ENCODE results near the gene HSCB.

Gene HSCB

GRCh38 chr22:28714043-28714628 is 27.7 kb upstream of the HSCB start:
- peak overlapping the region; percentile 98 for H3K27ac ChIP-seq (ENCODE audit: poor library complexity, severe bottlenecking)
- peaks cover 39% of the 10 kb centered on the region for H3K4me1 ChIP-seq (ENCODE audit: insufficient read depth, poor library complexity, severe bottlenecking)
- H3K36me3 ChIP-seq (ENCODE audit: low read depth) = peaks cover 55% of the 10 kb centered on the region
- TF ChIP-seq, protein P1, sequence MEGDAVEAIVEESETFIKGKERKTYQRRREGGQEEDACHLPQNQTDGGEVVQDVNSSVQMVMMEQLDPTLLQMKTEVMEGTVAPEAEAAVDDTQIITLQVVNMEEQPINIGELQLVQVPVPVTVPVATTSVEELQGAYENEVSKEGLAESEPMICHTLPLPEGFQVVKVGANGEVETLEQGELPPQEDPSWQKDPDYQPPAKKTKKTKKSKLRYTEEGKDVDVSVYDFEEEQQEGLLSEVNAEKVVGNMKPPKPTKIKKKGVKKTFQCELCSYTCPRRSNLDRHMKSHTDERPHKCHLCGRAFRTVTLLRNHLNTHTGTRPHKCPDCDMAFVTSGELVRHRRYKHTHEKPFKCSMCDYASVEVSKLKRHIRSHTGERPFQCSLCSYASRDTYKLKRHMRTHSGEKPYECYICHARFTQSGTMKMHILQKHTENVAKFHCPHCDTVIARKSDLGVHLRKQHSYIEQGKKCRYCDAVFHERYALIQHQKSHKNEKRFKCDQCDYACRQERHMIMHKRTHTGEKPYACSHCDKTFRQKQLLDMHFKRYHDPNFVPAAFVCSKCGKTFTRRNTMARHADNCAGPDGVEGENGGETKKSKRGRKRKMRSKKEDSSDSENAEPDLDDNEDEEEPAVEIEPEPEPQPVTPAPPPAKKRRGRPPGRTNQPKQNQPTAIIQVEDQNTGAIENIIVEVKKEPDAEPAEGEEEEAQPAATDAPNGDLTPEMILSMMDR (IDR thresholded peaks at IDR 0.05; ENCODE audit: poor library complexity, severe bottlenecking) = no peak
- no peaks in the 10 kb centered on the region for H3K27me3 ChIP-seq (ENCODE audit: insufficient read depth, poor library complexity, severe bottlenecking)
- DNase-seq (ENCODE audit: low spot score) (no peak), ATAC-seq (ENCODE audit: low read depth) (no peak)
- no peaks in the 10 kb centered on the region for H3K9me3 ChIP-seq (ENCODE audit: severe bottlenecking)
- no peak overlapping the region for H3K4me3 ChIP-seq (ENCODE audit: severe bottlenecking)

DNA sequence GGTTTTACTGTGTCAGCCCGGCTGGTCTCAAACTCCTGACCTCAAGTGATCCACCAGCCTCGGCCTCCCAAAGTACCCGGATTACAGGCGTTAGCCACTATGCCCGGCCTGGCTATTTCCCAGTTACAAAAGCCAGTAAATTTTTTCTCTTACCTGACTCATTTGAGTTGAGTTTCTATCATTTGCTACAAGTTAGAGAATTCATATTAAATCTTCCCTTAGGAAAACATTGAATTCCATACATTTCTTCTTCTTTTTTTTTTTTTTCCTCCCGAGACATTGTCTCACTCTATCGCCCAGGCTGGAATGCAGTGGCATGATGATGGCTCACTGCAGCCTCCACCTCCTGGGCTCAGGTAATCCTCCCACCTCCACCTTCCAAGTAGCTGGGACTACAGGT is 26.2 kb upstream of the HSCB start:
- TF ChIP-seq, protein P1 (IDR thresholded peaks at IDR 0.05; ENCODE audit: poor library complexity, severe bottlenecking) = no peak
- DNase-seq (ENCODE audit: low spot score) (no peak), ATAC-seq (ENCODE audit: low read depth) (no peak)
- Histone ChIP-seq H3K4me1 (ENCODE audit: insufficient read depth, poor library complexity, severe bottlenecking) (peaks cover 24% of the 10 kb centered on the region), H3K4me3 (ENCODE audit: severe bottlenecking) (no peak overlapping the region), H3K27me3 (ENCODE audit: insufficient read depth, poor library complexity, severe bottlenecking) (no peaks in the 10 kb centered on the region), H3K36me3 (ENCODE audit: low read depth) (peaks cover 54% of the 10 kb centered on the region), H3K27ac (ENCODE audit: poor library complexity, severe bottlenecking) (no peak overlapping the region), H3K9me3 (ENCODE audit: severe bottlenecking) (no peaks in the 10 kb centered on the region)

GRCh38 chr22:28716686-28717085 is 25.2 kb upstream of the HSCB start:
- no peak for ATAC-seq (ENCODE audit: low read depth)
- Histone ChIP-seq H3K4me3 (ENCODE audit: severe bottlenecking) (no peak overlapping the region), H3K36me3 (ENCODE audit: low read depth) (peaks cover 53% of the 10 kb centered on the region), H3K27ac (ENCODE audit: poor library complexity, severe bottlenecking) (no peak overlapping the region), H3K4me1 (ENCODE audit: insufficient read depth, poor library complexity, severe bottlenecking) (peaks cover 13% of the 10 kb centered on the region), H3K9me3 (ENCODE audit: severe bottlenecking) (no peaks in the 10 kb centered on the region), H3K27me3 (ENCODE audit: insufficient read depth, poor library complexity, severe bottlenecking) (no peaks in the 10 kb centered on the region)
- no peak for DNase-seq (ENCODE audit: low spot score)
- TF ChIP-seq, protein P1 (IDR thresholded peaks at IDR 0.05; ENCODE audit: poor library complexity, severe bottlenecking) = no peak

DNA sequence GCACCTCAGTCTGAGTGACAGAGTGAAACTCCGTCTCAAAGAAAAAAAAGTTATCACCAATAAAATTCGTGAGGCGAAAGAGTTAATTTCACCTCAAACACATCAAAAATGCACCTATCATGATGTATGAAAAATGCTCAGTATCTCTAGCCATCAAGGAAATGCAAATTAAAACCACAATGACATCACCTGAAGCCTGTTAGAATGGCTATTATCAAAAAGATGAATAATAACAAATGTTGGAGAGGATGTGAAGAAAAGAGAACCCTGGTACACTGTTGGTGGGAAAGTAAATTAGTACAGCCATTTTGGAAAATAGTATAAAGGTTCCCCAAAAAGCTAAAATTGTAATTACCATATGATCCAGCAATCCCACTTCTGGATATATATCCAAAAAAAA is 23.8 kb upstream of the HSCB start:
- DNase-seq (ENCODE audit: low spot score) = no peak
- TF ChIP-seq, protein P1 (IDR thresholded peaks at IDR 0.05; ENCODE audit: poor library complexity, severe bottlenecking) = no peak
- Histone ChIP-seq H3K4me1 (ENCODE audit: insufficient read depth, poor library complexity, severe bottlenecking) (peaks cover under 1% of the 10 kb centered on the region), H3K36me3 (ENCODE audit: low read depth) (peaks cover 58% of the 10 kb centered on the region), H3K4me3 (ENCODE audit: severe bottlenecking) (no peak overlapping the region), H3K27ac (ENCODE audit: poor library complexity, severe bottlenecking) (no peak overlapping the region), H3K27me3 (ENCODE audit: insufficient read depth, poor library complexity, severe bottlenecking) (no peaks in the 10 kb centered on the region), H3K9me3 (ENCODE audit: severe bottlenecking) (no peaks in the 10 kb centered on the region)
- no peak for ATAC-seq (ENCODE audit: low read depth)

DNA sequence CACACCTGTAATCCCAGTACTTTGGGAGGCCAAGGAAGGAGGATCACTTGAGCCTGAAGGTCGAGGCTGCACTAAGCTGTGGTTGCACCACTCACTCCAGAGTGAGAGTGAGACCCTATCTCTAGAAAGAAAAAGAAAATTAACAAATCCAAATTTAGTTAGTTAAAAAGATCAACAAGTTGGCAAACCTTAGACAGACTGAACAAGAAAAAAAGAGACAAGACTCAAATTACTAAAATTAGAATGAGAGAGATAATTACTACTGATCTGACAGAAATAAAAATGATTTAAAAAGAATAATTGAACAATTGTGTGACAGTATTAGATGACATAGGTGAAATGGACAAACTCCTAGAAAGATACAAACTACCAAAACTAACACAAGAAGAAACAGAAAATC is 13.8 kb upstream of the HSCB start:
- H3K27me3 ChIP-seq (ENCODE audit: insufficient read depth, poor library complexity, severe bottlenecking) = no peaks in the 10 kb centered on the region
- no peaks in the 10 kb centered on the region for H3K9me3 ChIP-seq (ENCODE audit: severe bottlenecking)
- ATAC-seq (ENCODE audit: low read depth) (no peak), DNase-seq (ENCODE audit: low spot score) (no peak)
- H3K36me3 ChIP-seq (ENCODE audit: low read depth) = peaks cover 76% of the 10 kb centered on the region
- TF ChIP-seq, protein P1 (IDR thresholded peaks at IDR 0.05; ENCODE audit: poor library complexity, severe bottlenecking) = no peak
- no peak overlapping the region for H3K27ac ChIP-seq (ENCODE audit: poor library complexity, severe bottlenecking)
- H3K4me3 ChIP-seq (ENCODE audit: severe bottlenecking) = no peak overlapping the region
- H3K4me1 ChIP-seq (ENCODE audit: insufficient read depth, poor library complexity, severe bottlenecking) = no peaks in the 10 kb centered on the region

Data from RWPE2 (cell line).